T-helper 1 cell (primary cell): ENCODE results near the gene PRLHR.

ENCODE experiments used
- DNase-seq, 5 donors: peaks; one replicate each; pipeline ENCODE4 v3.0.0-alpha.2; 2012 to 2020

PRLHR gene

DNA sequence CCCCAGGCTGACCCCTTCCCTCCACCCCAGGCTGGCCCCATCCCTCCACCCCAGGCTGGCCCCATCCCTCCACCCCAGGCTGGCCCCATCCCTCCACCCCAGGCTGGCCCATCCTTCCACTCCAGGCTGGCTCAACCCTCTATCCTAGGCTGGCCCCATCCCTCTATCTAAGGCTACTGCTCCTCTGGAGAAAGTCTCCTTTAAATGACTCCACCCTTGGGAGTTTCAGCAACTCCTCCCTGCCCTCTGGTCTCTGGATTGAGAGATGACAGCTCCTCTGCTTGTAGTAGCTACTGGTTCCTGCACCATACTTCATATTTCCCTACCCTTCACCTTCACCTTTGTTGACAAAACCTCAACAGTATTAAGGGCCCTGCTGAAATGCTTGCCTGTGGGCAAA lies 8.5 kb downstream of the PRLHR start:
- no peak for DNase-seq

DNA sequence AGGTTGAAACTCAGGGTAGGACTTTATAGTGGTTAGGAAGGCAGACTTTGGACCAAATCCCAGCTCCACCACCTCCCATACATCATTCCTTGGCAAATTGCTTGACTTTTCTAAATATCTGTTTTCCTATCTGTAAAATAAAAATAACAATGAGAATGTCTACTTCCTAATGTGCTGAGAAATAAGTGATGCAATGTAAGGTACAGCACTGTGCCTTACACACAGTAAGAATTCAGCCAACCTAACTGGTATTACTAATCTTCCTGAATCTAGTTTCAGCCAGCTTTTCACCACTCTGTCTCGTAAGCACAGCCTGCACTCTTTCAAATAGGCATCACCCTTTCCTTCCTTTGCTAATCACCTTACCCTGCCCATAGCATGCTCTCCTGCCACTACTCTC lies 9.7 kb downstream of the PRLHR start:
- DNase-seq: no peak

DNA sequence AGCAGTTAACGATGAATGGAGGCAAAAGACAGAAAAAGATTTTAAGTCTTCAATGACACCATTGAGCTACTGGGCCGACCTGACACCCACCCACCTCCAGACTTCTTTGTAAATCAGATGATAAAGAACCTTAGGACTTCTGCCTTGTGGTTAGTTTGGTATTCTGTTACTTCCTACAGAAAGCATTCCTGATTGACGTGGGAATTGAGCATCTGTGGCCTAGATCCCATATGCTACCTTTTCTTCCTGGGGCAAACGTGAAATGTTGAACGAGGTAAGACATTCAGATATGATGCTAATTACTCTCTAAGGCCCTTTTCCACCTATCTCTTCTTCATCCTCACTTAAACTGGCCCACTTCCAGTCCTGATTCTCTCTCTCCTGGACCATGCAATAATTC lies 10.2 kb downstream of the PRLHR start:
- no peak for DNase-seq

DNA sequence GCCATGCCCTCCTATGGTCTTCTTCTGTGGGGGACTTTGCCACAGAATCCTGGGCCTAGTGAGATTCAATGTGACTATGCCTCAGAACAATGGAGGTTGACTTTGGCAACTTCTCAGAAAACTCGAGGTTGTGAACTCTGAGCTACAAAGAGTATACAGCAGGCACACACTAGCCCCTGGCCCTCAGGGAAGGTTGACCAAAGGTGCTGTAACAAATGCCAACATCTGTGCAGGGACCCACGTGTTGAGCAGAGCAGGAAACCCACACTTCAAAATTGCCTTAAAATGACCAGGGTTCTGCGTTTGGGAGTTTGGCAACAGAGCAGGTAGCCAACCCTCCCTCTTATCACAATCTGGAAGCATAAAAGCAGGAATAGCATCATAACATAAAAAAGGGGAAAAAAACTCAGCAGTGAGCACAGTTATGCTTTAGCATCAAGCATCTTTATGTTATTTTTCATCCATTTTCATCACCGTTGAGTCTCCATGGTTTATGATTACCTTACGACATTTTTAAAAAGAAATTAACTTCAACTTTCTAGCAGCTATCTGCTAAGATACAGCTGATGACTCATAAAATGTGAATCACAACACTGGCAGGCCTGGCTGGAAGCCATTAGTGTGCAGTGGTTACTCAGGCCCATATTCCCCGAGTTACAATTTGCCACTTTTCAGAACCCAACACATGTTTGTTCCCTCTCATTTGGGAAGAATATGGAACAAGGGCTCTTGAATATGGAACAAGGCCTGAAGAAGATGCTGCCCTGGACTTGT lies 11.1 kb downstream of the PRLHR start:
- DNase-seq: no peak

DNA sequence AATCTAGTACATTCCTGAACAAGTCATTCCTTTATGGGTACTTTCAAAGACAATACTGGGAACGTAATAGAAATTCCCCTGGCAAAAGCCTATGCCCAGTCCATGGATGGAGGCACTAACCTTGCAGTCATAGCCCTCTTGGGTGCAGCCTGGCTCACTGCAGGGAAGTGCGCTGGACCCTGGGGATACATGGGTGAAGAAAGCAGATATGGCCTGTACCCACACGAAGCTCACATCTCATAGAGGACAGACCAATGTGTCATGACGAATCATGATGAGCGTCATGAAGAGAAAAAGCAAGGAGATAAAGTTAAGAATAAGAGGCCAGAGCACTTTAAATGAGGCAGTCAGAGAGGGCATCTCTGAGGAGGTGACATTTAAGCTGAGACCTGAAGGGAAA lies 11.8 kb downstream of the PRLHR start:
- DNase-seq: no peak

DNA sequence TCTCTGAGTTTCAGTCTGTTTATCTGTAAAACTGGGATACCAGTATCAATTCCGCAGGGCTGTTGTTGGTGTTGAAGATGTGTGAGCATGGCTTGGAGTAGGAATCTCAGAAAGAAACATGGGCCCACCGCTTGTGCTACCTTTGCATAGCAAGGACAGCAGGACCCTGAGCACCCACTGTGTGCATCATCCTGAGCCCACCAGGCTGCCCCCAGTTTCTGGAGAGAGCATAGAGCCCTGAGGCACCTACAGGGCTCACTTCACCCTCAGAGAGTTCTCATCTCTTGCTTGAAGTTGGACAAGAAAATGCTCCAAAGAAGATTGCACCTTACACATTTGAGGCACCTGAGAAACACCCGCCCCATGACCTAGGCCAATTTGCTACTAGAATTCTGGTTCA lies 12.9 kb downstream of the PRLHR start:
- no peak for DNase-seq

DNA sequence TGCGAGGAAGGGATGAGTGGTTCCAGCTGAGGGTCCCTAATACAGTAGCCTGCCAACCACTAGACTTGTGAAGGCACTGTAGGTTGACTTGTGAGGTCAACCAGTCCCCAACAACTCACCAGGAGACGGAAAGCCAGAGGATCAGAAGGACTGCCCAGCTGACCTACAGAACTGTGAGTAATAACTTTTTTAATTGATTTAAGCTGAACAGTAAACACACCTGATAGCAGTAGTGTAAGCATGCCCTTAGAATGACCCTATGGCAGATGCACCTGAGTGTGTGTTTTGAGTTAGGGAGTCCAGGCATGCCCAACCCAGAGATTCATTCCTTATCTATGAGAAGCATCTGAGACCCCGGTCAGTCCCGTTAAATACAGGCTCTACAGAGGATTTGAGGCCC lies 14.1 kb downstream of the PRLHR start:
- no peak for DNase-seq

DNA sequence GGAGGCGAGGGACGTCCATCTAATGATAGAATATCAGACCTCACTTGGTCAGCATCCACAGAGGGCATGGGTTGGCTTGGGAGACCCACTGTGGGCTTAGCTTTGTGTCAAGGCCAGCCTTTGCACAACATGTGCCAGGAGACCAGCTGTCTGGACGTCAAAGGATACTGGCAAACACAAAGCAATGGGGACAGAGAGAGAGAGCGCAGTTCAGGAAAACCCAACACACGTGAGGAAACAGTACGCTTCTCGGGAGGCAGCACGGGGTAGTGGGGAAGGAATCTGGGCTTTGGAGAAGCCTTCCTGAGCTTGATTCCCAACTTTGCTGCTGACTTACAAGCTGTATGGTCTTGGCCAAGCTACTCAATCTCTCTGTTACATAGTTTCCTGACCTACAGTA lies 14.7 kb downstream of the PRLHR start:
- DNase-seq: no peak

DNA sequence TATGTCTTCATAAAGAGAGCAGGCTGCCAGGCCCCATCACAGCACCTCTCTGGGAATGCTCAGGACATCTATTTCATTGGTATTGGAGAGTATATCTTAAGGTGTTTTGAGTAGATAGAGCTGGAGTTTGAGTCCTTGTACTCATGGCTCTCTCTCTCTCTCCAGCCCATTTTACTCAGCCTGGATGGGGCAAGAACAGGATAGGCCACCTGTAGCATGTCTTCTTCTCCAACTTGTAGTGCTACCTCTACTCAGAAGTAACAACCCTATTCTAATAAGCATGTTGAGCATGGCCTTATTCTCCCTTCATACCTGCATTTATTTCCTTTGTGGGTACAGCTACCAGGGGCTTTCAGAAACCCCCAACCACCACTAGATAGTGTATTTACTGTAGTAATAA lies 21.9 kb downstream of the PRLHR start:
- no peak for DNase-seq

DNA sequence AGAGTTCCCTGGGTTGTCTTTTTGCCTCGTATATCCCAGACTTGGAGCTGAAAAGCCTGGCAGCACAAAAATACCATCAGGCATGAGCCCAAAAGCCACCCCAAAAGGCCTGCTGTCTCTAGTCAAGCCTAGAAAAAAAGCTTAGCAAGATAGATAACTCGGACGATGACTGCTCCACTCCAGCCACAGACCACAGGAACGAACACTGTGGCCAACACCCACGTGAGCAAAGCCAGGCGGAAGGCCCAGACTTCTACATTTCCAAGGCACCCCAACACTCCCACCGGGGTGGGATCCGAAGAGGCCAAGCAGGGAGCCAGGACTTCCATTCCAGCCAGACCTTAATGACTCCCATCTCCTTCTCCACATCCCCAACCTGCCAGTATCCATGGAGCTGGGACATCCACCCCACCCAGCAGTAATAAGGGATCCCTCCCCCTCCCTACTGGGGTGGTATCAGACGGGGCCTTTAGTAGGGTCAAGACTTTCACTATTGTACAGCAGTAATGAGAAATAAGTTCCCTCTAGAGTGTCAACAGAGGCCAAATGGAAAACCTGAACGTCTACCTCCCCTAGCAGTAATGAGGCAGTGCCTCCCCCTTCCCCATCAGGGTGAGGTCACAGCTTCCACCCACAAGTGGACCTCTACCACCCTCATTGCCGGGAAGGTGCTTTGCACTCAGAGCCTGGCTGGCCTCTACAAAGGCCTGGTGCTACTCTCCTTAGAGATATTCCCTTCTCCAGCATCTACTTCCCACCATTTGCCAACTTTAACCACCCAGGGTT lies 23.0 kb downstream of the PRLHR start:
- DNase-seq: no peak

DNA sequence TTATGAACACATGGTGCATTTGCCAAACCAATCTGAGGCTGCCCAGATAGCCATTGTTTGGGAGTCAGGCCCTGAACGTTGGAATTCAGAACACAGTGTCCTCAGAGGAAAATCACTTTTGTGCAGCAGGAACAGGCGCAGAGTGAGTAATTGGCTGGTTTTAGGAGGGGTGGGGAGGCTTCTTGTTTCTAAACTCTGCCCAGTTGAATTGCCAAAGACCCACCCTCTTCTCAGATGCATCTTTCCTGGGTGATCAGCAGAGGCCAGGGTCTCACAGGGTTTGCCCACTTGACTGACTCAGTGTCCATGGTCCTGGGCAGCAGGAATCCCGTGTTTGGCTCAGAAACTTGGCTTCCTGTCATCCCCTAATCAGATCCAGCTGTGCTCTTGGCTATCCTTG lies 24.3 kb downstream of the PRLHR start:
- DNase-seq: no peak

DNA sequence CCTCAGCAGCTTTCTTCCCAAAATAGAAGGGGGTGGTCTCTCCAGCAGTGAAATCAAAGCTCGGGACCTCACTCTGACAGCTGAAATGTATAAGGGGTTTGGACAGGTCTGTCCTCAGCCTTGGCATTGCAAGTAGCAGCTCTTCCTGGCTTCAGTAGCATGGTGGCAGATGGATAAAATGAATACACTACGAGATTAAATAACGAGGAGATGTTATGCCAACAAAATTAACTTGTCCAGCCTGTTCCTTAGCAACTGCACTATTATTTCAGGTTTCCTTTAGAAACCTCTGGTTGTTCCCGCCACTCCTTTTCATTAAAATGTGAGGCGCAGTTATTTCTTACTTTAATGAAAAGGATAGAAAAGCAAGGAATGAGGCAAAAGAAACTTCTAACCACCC lies 24.9 kb downstream of the PRLHR start:
- no peak for DNase-seq

DNA sequence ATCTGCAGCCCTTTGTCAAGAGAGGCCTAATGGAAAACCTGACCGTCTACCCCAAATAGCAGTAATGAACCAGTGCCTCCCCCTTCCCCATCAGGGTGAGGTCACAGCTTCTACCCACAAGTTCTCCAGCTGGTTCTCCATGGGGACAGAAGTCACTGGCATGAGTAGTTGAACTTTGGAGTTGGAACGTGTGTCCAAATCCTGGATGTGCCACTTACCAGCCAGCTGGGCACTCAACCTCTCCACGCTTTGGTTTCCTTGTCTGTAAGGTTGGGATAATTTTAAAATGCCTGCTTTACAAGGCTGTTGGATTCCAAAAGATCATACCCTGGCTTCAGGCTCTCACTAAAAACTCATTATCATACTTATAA lies 25.6 kb downstream of the PRLHR start:
- no peak for DNase-seq

DNA sequence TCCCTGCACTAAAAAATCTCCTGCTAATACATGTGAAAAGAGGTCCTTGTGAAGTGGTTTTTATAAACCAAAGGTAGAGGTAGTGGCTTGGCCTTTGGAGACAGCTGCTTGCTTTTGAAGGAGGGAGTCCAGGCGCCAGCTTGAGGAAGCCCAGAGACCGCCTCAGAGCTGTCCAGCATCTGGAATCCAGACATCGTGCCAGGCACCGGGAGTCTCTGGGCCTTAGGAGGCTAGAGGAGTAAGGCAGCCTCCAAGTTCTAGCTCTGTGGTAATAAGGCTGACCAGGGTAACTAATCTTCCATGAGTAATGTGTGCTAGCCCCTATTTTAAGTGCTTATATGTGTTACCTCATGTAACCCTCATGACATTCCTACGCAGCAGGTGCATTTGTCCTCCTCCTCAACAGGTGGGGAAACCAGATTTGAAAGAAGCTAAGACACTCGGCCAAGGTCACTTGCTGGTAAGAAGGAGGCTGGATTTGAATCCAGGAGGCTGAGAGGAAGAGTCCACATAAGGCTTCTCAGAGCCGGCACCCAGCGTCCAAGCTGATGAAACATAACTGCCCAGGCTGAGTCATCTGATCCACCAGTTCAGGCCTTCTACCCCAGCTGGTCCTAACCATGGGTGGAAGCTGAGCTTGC lies 26.1 kb downstream of the PRLHR start:
- no peak for DNase-seq

DNA sequence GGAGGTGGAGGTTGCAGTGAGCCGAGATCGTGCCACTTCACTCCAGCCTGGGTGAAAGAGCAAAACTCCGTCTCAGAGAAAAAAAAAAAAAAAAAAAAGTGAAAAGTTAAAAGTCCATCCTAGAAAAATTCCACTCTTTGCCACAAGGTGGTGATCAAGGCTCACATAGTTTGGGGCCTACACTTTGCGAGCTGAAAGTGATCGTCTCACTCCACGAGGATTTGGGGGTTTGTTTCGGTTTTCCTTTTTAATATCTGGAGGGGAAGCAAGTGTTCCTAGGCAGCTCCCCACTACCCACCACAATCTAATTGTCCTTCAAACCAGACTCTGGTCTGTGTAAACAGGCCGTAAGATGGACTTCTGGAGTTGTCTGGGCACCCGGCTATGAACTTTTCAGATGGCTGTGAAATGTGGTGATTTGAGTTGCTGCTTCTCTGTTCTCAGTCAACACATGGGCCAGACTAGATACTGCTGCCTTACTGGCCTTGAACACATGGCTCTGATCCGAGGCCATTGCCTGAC lies 27.1 kb downstream of the PRLHR start:
- peak in 4 of 5 donors; percentile 18 to 54 (median 47) for DNase-seq

DNA sequence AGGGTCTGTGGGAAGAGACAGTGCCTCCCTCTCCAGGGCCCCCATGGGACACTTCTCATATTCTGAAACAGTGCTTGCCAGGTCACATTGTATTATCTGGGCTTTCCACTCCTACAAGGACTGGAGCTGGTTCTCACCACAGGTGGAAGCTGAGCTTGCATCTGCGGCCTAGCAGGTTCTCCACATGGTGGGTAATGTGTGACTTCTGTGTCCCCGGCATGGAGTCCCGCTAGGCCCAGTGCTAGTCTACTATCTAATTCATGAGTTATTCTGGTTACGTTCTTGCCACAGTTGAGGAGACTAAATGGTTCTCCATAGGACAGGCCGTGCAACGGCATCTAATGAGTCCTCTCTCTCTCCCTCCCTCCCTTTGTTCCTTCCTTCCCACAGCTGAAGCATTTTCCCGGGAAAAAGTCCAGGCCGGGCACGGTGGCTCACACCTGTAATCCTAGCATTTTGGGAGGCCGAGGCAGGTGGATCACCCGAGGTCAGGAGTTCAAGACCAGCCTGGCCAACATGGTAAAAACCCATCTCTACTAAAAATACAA lies 27.7 kb downstream of the PRLHR start:
- no peak for DNase-seq

DNA sequence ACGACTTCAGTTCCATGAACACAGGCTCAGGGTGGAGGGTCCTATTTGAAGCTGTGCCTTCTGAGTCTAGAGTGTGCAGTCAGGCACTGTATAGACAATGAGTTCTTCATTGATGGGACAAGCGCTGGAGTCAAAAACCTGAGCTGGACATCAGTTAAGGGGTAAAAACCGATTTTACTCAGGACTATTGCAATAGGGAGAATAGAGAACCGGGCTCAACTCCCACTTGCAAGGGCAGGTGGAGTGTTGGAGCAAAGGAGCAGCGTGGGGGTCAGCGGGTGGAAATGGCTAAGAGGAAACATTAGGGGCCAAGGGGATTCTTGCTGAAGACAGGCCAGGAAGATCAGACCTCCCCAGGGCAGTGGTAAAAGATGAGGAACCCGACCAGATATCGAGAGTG lies 28.5 kb downstream of the PRLHR start:
- no peak for DNase-seq

DNA sequence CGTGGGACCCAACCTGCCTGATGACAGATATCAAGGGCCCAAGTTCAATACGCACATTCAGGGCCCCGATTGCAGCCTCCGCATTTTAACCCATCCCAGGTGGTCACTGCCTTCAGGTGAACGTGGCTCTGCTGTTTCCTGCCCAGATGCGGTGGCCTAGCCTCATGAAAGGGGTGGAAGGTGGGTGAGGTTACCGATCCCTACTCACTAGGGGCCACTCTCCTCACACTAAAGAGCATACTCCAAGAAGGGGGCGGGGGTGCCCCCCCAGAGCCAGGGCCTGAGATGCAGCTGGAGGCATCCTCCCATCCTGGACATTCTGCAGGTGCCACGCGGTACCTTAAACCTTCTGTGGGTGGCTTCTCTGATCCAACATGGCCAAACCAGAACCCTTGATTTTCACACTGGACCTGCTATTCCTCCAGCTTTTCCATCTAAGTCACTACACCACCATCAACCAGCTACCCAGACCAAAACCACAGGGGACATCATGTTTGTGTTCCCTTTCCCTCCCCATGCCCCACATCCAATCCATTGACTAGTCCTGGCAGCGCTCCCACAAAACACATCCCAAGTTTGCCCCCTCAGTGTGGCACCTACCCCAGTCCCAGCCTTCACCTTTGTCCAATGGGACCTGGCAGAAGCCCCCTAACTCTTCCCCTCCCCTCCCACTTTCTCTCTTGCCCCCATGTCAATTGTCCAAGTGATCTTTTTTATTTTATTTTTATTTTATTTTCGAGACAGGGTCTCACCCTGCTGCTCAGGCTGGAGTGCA lies 30.0 kb downstream of the PRLHR start:
- DNase-seq: no peak

DNA sequence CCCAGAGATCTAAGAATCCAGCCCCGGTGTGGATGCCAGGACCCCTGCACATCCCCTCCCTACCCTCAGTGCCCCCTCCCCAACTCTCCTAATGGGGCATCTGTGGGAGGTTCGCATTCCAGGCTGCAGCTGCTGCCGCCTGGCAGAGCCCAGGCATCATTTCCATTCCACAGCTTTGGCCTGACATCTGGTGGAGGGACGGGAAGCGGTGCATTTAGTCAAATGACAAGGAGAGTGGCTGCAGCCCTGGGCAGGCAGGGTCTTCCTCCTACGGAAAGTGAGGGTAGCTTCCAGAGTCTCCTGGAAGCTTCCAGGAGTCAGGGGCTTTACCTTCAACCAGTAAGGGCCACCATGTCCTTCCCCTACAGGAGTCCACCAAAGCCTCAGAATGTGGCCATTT lies 30.8 kb downstream of the PRLHR start:
- DNase-seq: no peak

DNA sequence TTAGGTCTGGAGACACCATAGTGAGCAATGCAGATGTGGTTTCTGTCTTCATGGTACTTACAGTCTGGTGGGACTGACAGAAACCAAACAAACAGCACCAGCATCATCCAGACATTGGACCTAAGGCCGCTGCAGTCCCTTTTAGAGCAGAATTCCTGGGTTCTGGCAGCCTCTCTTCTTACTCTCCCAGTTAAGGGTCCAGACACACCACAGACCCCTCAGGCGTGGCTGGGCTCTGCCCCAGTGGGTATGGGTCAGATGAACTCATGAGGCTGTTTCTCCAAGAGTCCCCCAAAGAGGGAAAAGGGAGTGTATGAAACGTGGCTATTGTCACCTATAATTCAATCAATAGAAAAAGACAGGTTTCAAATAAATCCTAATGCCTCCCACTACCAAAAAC lies 31.3 kb downstream of the PRLHR start:
- no peak for DNase-seq

DNA sequence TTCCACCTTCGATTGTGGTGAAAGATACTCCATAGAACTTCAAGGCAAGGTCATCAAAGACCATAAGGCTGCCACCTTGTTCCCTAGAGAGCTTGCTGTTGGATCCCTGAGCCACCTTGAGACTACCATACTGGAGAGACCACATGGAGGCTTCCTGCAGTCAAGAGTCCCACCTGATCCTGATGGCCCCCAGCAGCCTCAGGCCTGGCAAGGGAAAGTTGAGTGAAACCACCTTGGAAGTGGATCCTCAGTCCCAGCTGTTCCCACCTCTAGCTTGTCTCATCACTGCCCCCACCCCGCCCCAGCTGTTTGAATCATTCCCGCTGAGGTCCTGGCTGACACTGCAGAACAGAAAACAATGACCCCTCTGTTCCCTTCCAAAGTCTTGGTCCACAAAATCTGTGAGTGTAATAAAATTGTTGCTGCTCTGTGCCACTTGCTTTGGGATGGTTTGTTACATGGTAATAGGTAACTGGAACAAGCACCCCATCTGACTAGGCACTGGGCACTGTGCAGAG lies 32.0 kb downstream of the PRLHR start:
- DNase-seq: no peak

DNA sequence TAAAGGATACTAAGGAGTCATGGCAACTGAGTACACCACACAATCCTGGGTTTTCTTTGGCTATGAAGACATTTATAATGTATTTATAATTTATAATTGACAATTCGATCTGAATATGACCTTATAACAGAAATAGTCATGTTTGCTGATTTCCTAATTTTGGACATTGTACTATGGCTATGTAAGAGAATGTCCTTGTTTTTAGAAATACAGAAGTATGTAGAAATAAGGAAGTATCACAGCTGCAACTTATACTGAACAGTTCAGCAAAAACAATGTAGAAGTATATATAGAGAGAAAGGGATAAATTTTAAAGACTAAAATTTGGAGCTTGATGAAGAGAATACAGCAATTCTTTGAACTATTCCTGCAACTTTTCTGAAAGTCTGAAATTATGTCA lies 32.6 kb downstream of the PRLHR start:
- DNase-seq: no peak
